H1 (cell line): ENCODE results near the gene MSH2. TPM values are rescaled to one million over a fixed set of nuclear protein-coding genes. Genes with fewer than 3 reads are reported as not detected.
"Not testable (repeated sequence)": the region's sequence is repeated elsewhere in the genome, so short reads cannot be mapped to it uniquely, and the experiment has no call there.

Experiments used
- CTCF ChIA-PET: fragments of 300-600 bp; sonication (Branson Sonifier 250); formaldehyde crosslinking; loops from one replicate; lab custom pipeline; 2021; ENCODE audit not compliant: partially characterized antibody; lab: Charles Lee
- POLR2A ChIA-PET: fragments of 300-600 bp; sonication (Branson Sonifier 250); formaldehyde crosslinking; loops from one replicate; lab custom pipeline; 2021; ENCODE audit warnings: inconsistent platforms; ENCODE audit not compliant: partially characterized antibody; lab: Charles Lee
- DNase-seq, 2 experiments: peaks; one replicate each; pipeline versions ENCODE4 v3.0.0 to v3.0.0-alpha.2; 2010 to 2022; ENCODE audit warnings: low spot score in 2 of 2, low read depth in 1 of 2, mixed read lengths in 1 of 2
- FAIRE-seq: peaks from 2 replicates; lab custom pipeline; 2011; peaks lifted over from hg19 to GRCh38; lab: Jason Lieb, UNC
- H2AFZ ChIP-seq: 2 replicates; pipeline ENCODE4 v1.8.1; 2012; ENCODE audit warnings: low read length, inconsistent platforms
- H2AK5ac ChIP-seq: 2 replicates; pipeline ENCODE4 v1.6.1; 2013; ENCODE audit warnings: low read depth, low read length
- H2BK120ac ChIP-seq: replicated peaks from 2 replicates; pipeline ENCODE3; 2013; ENCODE audit warnings: low read depth, low read length, inconsistent platforms
- H2BK12ac ChIP-seq: 2 replicates; pipeline ENCODE4 v1.6.1; 2013; ENCODE audit warnings: low read depth, low read length
- H2BK15ac ChIP-seq: 2 replicates; pipeline ENCODE4 v1.6.1; 2013; ENCODE audit warnings: low read length
- H2BK20ac ChIP-seq: 2 replicates; pipeline ENCODE4 v1.6.1; 2013; ENCODE audit warnings: low read length
- H2BK5ac ChIP-seq: 2 replicates; pipeline ENCODE4 v1.6.1; 2013; ENCODE audit warnings: low read depth, low read length
- H3K14ac ChIP-seq: 2 replicates; pipeline ENCODE4 v1.6.1; 2013; ENCODE audit warnings: inconsistent platforms; ENCODE audit not compliant: insufficient read length
- H3K18ac ChIP-seq: 2 replicates; pipeline ENCODE4 v1.6.1; 2013; ENCODE audit warnings: low read length; ENCODE audit errors: extremely low read depth
- H3K23ac ChIP-seq: 2 replicates; pipeline ENCODE4 v1.6.1; 2013; ENCODE audit warnings: inconsistent platforms; ENCODE audit not compliant: insufficient read length
- H3K23me2 ChIP-seq: 2 replicates; pipeline ENCODE4 v1.6.1; 2013; ENCODE audit warnings: low read depth, low read length
- H3K27ac ChIP-seq: 2 replicates; pipeline ENCODE4 v1.6.1; 2011; ENCODE audit warnings: low read depth, low read length, inconsistent platforms
- H3K27me3 ChIP-seq, 4 experiments: replicated peaks in 1 of 4; 1 replicate in 1 of 4; 2 replicates in 3 of 4; pipeline versions ENCODE4 v1.6.1 to v1.8.1; 2011 to 2013; ENCODE audit warnings: low read length in 3 of 4, mild to moderate bottlenecking in 3 of 4, inconsistent platforms in 2 of 4, mixed read lengths in 2 of 4, moderate library complexity in 1 of 4; ENCODE audit not compliant: control insufficient read depth in 3 of 4, insufficient read depth in 3 of 4; ENCODE audit errors: extremely low read depth in 1 of 4
- H3K36me3 ChIP-seq, 4 experiments: 2 replicates each; pipeline versions ENCODE4 v1.6.1 to v1.8.1; 2011 to 2013; ENCODE audit warnings: mild to moderate bottlenecking in 4 of 4, low read length in 3 of 4, moderate library complexity in 2 of 4, control low read depth in 1 of 4, inconsistent platforms in 1 of 4; ENCODE audit not compliant: insufficient read depth in 4 of 4, control insufficient read depth in 2 of 4
- H3K4ac ChIP-seq: replicated peaks from 2 replicates; pipeline ENCODE3; 2013; ENCODE audit warnings: low read length, low read depth, mixed read lengths, inconsistent platforms; ENCODE audit not compliant: insufficient read length
- H3K4me1 ChIP-seq, 4 experiments: replicated peaks in 1 of 4; 1 replicate in 1 of 4; 2 replicates in 3 of 4; pipeline versions ENCODE4 v1.6.1 to v1.8.1; 2011 to 2013; ENCODE audit warnings: low read length in 3 of 4, inconsistent platforms in 2 of 4, mixed read lengths in 1 of 4; ENCODE audit not compliant: insufficient read depth in 4 of 4, control insufficient read depth in 3 of 4
- H3K4me2 ChIP-seq, 2 experiments: 2 replicates each; pipeline versions ENCODE4 v1.6.1 to v1.8.1; 2011 to 2013; ENCODE audit warnings: low read depth in 2 of 2, low read length in 2 of 2, control low read depth in 1 of 2, inconsistent platforms in 1 of 2, mild to moderate bottlenecking in 1 of 2; ENCODE audit not compliant: insufficient read depth in 1 of 2
- H3K4me3 ChIP-seq, 4 experiments: fragments of 200-600, 300-600 bp in 1 of 4; sonication (generic), shearing (Covaris generic), sonication (Bioruptor Twin) in 1 of 4; 2 replicates each; pipeline versions ENCODE4 v1.5.1 to v1.8.1; 2011 to 2016; ENCODE audit warnings: low read length in 4 of 4, low read depth in 3 of 4, control low read depth in 2 of 4, inconsistent platforms in 2 of 4, mild to moderate bottlenecking in 2 of 4, mixed read lengths in 1 of 4, moderate library complexity in 1 of 4; ENCODE audit not compliant: insufficient read depth in 2 of 4; ENCODE audit errors: extremely low read depth in 1 of 4
- H3K56ac ChIP-seq: replicated peaks from 2 replicates; pipeline ENCODE3; 2013; ENCODE audit warnings: low read depth, mild to moderate bottlenecking, mixed read lengths, low read length, inconsistent platforms; ENCODE audit not compliant: insufficient read length
- H3K79me1 ChIP-seq: 2 replicates; pipeline ENCODE4 v1.6.1; 2013; ENCODE audit warnings: low read depth, low read length, control low read depth
- H3K79me2 ChIP-seq, 2 experiments: 2 replicates each; pipeline versions ENCODE4 v1.6.1 to v1.8.1; 2012 to 2013; ENCODE audit warnings: low read length in 2 of 2, mild to moderate bottlenecking in 2 of 2, inconsistent platforms in 1 of 2; ENCODE audit not compliant: insufficient read depth in 2 of 2, control insufficient read depth in 1 of 2
- H3K9ac ChIP-seq, 4 experiments: replicated peaks in 1 of 4; 1 replicate in 1 of 4; 2 replicates in 3 of 4; pipeline versions ENCODE4 v1.6.1 to v1.8.1; 2011 to 2013; ENCODE audit warnings: low read depth in 3 of 4, low read length in 3 of 4, control low read depth in 2 of 4, mild to moderate bottlenecking in 2 of 4, moderate library complexity in 2 of 4, inconsistent platforms in 1 of 4; ENCODE audit errors: extremely low read depth in 1 of 4
- H3K9me3 ChIP-seq, 2 experiments: 2 replicates each; pipeline versions ENCODE4 v1.6.1 to v1.8.1; 2012 to 2013; ENCODE audit warnings: mild to moderate bottlenecking in 2 of 2, moderate library complexity in 2 of 2, control low read depth in 1 of 2, inconsistent platforms in 1 of 2, low read depth in 1 of 2, low read length in 1 of 2, mixed read lengths in 1 of 2; ENCODE audit not compliant: insufficient read depth in 2 of 2
- H4K20me1 ChIP-seq, 2 experiments: replicated peaks in 1 of 2; 2 replicates each; pipeline versions ENCODE3 to v1.8.1; 2011 to 2013; ENCODE audit warnings: inconsistent platforms in 2 of 2, low read length in 2 of 2, mild to moderate bottlenecking in 1 of 2; ENCODE audit not compliant: insufficient read depth in 2 of 2, control insufficient read depth in 1 of 2
- H4K5ac ChIP-seq: 2 replicates; pipeline ENCODE4 v1.6.1; 2013; ENCODE audit warnings: low read length, low read depth, mixed read lengths, inconsistent platforms; ENCODE audit not compliant: insufficient read length
- H4K8ac ChIP-seq: 2 replicates; pipeline ENCODE4 v1.8.0; 2013; ENCODE audit warnings: mild to moderate bottlenecking, moderate library complexity, low read length, inconsistent platforms; ENCODE audit not compliant: insufficient read depth; ENCODE audit errors: extremely low read depth
- H4K91ac ChIP-seq: replicated peaks from 2 replicates; pipeline ENCODE3; 2013; ENCODE audit warnings: low read length, mixed read lengths, inconsistent platforms; ENCODE audit not compliant: insufficient read length
- WGBS, 2 experiments: shearing (Covaris generic) in 1 of 2; methylation state at CpG; one replicate each; pipeline versions ENCODE4 v1.1.6 to v1.1.7; 2013 to 2015; ENCODE audit warnings: low lambda C conversion rate in 2 of 2, mixed read lengths in 2 of 2, inconsistent platforms in 1 of 2, low coverage in 1 of 2, missing lambda C conversion rate in 1 of 2; ENCODE audit not compliant: insufficient replicate concordance in 2 of 2, insufficient coverage in 1 of 2, insufficient read length in 1 of 2; ENCODE audit errors: extremely low coverage in 1 of 2, missing lambda C conversion rate in 1 of 2; 5-methylcytosine and 5-hydroxymethylcytosine counted together
- polyA plus RNA-seq, 7 experiments: library from polyadenylated mRNA; depleted of rRNA in 3 of 7; stranded (reverse) in 5 of 7; unstranded in 2 of 7; fragments of >200 nt in 5 of 7; fragments of 200-250 nt in 2 of 7; gene quantifications; 1 replicate in 5 of 7; 2 replicates in 1 of 7; 4 replicates in 1 of 7; pipeline versions ENCODE4 v1.2.1 to v1.2.3, GENCODE V29; 2011 to 2013; ENCODE audit warnings: missing spikeins in 2 of 7, mixed read lengths in 2 of 7
- total RNA-seq: library from RNA; stranded (reverse); fragmentation: NEBNext Ultra II Directional; extraction: Animal tissue kit (Norgen Biotek cat#: 25700); gene quantifications from 2 replicates; pipeline ENCODE4 v1.2.1, GENCODE V29; 2021

Gene MSH2
- total and polyA plus RNA-seq, 2 of the 8 experiments (the other 6 are each of a cell fraction or from before 2014, with no cell fraction given): 64.1 to 228 TPM

- H2BK5ac ChIP-seq, H4K20me1 ChIP-seq, H4K8ac ChIP-seq, H2AK5ac ChIP-seq, H4K5ac ChIP-seq, H2BK15ac ChIP-seq, H3K23me2 ChIP-seq, H2BK12ac ChIP-seq, H2BK20ac ChIP-seq, H3K27ac ChIP-seq, H3K18ac ChIP-seq, H3K9ac ChIP-seq, H3K23ac ChIP-seq, DNase-seq, H3K4ac ChIP-seq, H3K56ac ChIP-seq, H3K9me3 ChIP-seq, H3K4me3 ChIP-seq, H2AFZ ChIP-seq, H2BK120ac ChIP-seq, H3K4me2 ChIP-seq, H4K91ac ChIP-seq, H3K14ac ChIP-seq, H3K79me1 ChIP-seq, FAIRE-seq, H3K27me3 ChIP-seq, H3K4me1 ChIP-seq: not testable (repeated sequence)
- CTCF ChIA-PET: interaction anchor here (1.1 to 2.6 kb wide), 6 partner anchors 9 to 73 kb away, joined by 3 to 15 read pairs (median 5); no protein-coding TSS in a partner anchor
- Histone ChIP-seq H3K79me2 (peaks cover 36 to 75% of the 10 kb centered on the region in 2 experiments), H3K36me3 (peaks cover 9 to 60% (median 34%) of the 10 kb centered on the region in 4 experiments; a peak in 7 of 8 replicates)
- WGBS, 2 experiments: 86% methylated on average over 2 of the region's 2 CpGs; no CpG with 5 or more reads in 1 of the 2 experiments
- POLR2A ChIA-PET: interaction anchor here (1.1 to 2.5 kb wide), 4 partner anchors 9 to 73 kb away, joined by 3 to 8 read pairs (median 4); no protein-coding TSS in a partner anchor
Measured at GRCh38 chr2:47407976-47408375, 5.0 kb downstream of the MSH2 start.
